ENCODE data around the gene FSCN2. TPM values are rescaled to one million over a fixed set of nuclear protein-coding genes. Genes with fewer than 3 reads are reported as not detected.
A peak's percentile ranks its signal among the peaks of the same experiment; 100 is the strongest.

FSCN2 gene
- total and polyA plus RNA-seq, 2 of the 4 experiments (the other 2 are of a cell fraction) = 0.18 to 0.84 TPM

DNA sequence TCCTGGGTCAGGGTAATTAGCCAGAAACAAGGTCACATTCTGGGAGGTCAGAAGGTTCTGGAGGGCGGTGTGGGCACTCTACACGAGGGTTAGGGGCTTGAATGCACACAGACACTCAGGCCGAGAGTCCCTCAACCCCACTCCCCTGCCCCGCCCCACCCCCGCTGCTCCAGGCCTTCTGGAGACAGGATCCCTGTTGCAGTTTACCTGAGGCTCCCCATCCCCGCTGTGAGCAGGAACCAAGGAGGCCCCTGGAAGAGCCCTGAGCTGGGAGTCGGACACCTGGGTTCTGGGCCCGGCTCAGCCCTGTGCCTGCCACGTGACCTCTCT, 11.2 kb upstream of the FSCN2 start:
- DNase-seq = no peak
- TF ChIP-seq POLR2A (IDR thresholded peaks at IDR 0.05; ENCODE audit: low read depth, low read length) (no peak), CEBPB (IDR thresholded peaks at IDR 0.05; ENCODE audit: low read depth, low read length) (no peak), MAZ (IDR thresholded peaks at IDR 0.05; ENCODE audit: borderline replicate concordance, low read depth, low read length) (no peak), RCOR1 (IDR thresholded peaks at IDR 0.05; ENCODE audit: insufficient replicate concordance, low read length) (no peak), USF2 (IDR thresholded peaks at IDR 0.05; ENCODE audit: low read depth, low read length) (no peak), MAFK (IDR thresholded peaks at IDR 0.05; ENCODE audit: low read depth, low read length) (no peak), CHD1 (IDR thresholded peaks at IDR 0.05; ENCODE audit: low read depth, low read length) (no peak), RAD21 (IDR thresholded peaks at IDR 0.05; ENCODE audit: low read length) (no peak)
- H3K9me1 ChIP-seq (ENCODE audit: insufficient read depth, low read length) = no peaks in the 10 kb centered on the region
- H3K36me3 ChIP-seq (ENCODE audit: control insufficient read depth, insufficient read depth, low read length) = peaks cover 3% of the 10 kb centered on the region
- peaks cover 6 to 45% of the 10 kb centered on the region in 2 experiments; a peak in 3 of 4 replicates for H3K79me1 ChIP-seq (ENCODE audit: low read depth in 1 of 2, low read length in 2 of 2)
- in situ Hi-C loops (cut with MboI; ENCODE audit: low sequenced_read_pairs) = no loop called here
- peaks cover 50% of the 10 kb centered on the region for H4K20me1 ChIP-seq (ENCODE audit: insufficient read depth, low read length)
- ATAC-seq (ENCODE audit: low read depth) = no peak
- H3K9ac ChIP-seq (ENCODE audit: low read depth, low read length) = peak overlapping the region; percentile 99; the same call in 1 of the 2 replicates
- H3K27me3 ChIP-seq (ENCODE audit: control insufficient read depth, insufficient read depth, low read length) = no peaks in the 10 kb centered on the region
- peak overlapping the region; percentile 67 for H2AK9ac ChIP-seq (replicated peaks; ENCODE audit: low read depth, low read length, poor library complexity)
- H2AK5ac ChIP-seq (ENCODE audit: low read depth, low read length) = peak overlapping the region; percentile 61; the same call in 1 of the 2 replicates
- H3K23ac ChIP-seq (ENCODE audit: low read depth, low read length) = no peak overlapping the region
- no peak overlapping the region for H4K91ac ChIP-seq (ENCODE audit: insufficient read depth, low read depth, low read length)
- ChIA-PET POLR2A (ENCODE audit: unreplicated experiment) (no interaction called here), CTCF (no interaction called here)
- no peak overlapping the region for H3K18ac ChIP-seq (ENCODE audit: low read depth, low read length)
- no peak overlapping the region for H2AFZ ChIP-seq (replicated peaks; ENCODE audit: low read length, poor library complexity)
- peak overlapping the region; percentile 93; the same call in 1 of the 2 replicates for H3K14ac ChIP-seq (replicated peaks; ENCODE audit: low read depth, low read length)
- dilution Hi-C loops (cut with HindIII; ENCODE audit: low sequenced_read_pairs, unreplicated experiment) = no loop called here
- H3K27ac ChIP-seq (ENCODE audit: insufficient read depth, low read length) = no peak overlapping the region
- H2BK5ac ChIP-seq (ENCODE audit: low read depth, low read length, poor library complexity, severe bottlenecking) = no peak overlapping the region
- H3K4me1 ChIP-seq (ENCODE audit: control insufficient read depth, insufficient read depth, low read length) = peaks cover 34% of the 10 kb centered on the region
- no peak overlapping the region for H3K56ac ChIP-seq (ENCODE audit: extremely low read depth, insufficient read depth, low read length)
- H2BK20ac ChIP-seq (ENCODE audit: low read depth, low read length) = no peak overlapping the region
- 97% methylated on average over 5 of the region's 9 CpGs; no CpG with 5 or more reads in 1 of the 2 experiments for WGBS, 2 experiments (ENCODE audit: extremely low coverage in 2 of 2, insufficient read length in 1 of 2)
- H3K9me3 ChIP-seq (ENCODE audit: control insufficient read depth, insufficient read depth, low read length) = no peaks in the 10 kb centered on the region
- no peak overlapping the region for H3K4me3 ChIP-seq (ENCODE audit: insufficient read depth, low read depth, low read length)
- peak overlapping the region; percentile 95; the same call in 1 of the 2 replicates for H3K4me2 ChIP-seq (ENCODE audit: low read depth, low read length)
- H2BK120ac ChIP-seq (ENCODE audit: low read depth, low read length) = no peak overlapping the region
- H2BK15ac ChIP-seq (ENCODE audit: low read depth, low read length) = no peak overlapping the region
- intact Hi-C loops (cut with micrococcal nuclease) = no loop called here
- no peak overlapping the region for H4K8ac ChIP-seq (ENCODE audit: low read depth in 2 of 2, low read length in 2 of 2)
- no peak overlapping the region for H3K4ac ChIP-seq (ENCODE audit: low read depth, low read length)
- no peak overlapping the region for H4K5ac ChIP-seq (ENCODE audit: low read depth, low read length)
- BruUV-seq (replicated peaks) = no TSS peak

Measured in IMR-90 (cell line).